Sigmoid colon (tissue), 7 donors: ENCODE measurements around the gene CDK18. TPM values are rescaled to one million over a fixed set of nuclear protein-coding genes. Genes with fewer than 3 reads are reported as not detected.

ENCODE experiments used
- DNase-seq: peaks from one replicate; pipeline ENCODE4 v3.0.0-alpha.2; 2019
- H3K27ac ChIP-seq, 4 donors: fragments of 200-600 bp; sonication (generic); one replicate each; pipeline ENCODE4 v1.5.1; 2016 to 2019; ENCODE audit warnings: mild to moderate bottlenecking in 1 of 4
- H3K27me3 ChIP-seq, 3 donors: fragments of 200-600 bp; sonication (generic); one replicate each; pipeline ENCODE4 v1.5.1; 2019; ENCODE audit warnings: mild to moderate bottlenecking in 1 of 3
- H3K36me3 ChIP-seq, 4 donors: fragments of 200-600 bp; sonication (generic); one replicate each; pipeline ENCODE4 v1.5.1; 2016 to 2019
- H3K4me1 ChIP-seq, 4 donors: fragments of 200-600 bp; sonication (generic); one replicate each; pipeline ENCODE4 v1.5.1; 2017 to 2019
- H3K4me3 ChIP-seq, 4 donors: fragments of 200-600 bp; sonication (generic); one replicate each; pipeline ENCODE4 v1.5.1; 2017 to 2019; ENCODE audit warnings: mild to moderate bottlenecking in 2 of 4, moderate library complexity in 1 of 4
- H3K9me3 ChIP-seq, 4 donors: fragments of 200-600 bp in 3 of 4; sonication (generic) in 3 of 4; one replicate each; pipeline versions ENCODE4 v1.5.1 to v1.6.1; 2013 to 2019
- CTCF ChIP-seq, 4 experiments: fragments of 450-650 bp in 3 of 4; fragments of 200-600 bp in 1 of 4; IDR thresholded peaks; one replicate each; pipeline ENCODE4 v1.5.1; 2016 to 2019; ENCODE audit warnings: antibody characterized with exemption in 4 of 4, mild to moderate bottlenecking in 3 of 4, moderate library complexity in 2 of 4
- EP300 ChIP-seq, 4 donors: sonication (generic); formaldehyde crosslinking; IDR thresholded peaks; one replicate each; pipeline ENCODE4 v1.6.1; 2017; ENCODE audit warnings: antibody characterized with exemption in 4 of 4
- POLR2A ChIP-seq, 2 donors: fragments of 450-650 bp; IDR thresholded peaks; one replicate each; pipeline ENCODE4 v1.6.1; 2016; ENCODE audit warnings: antibody characterized with exemption in 2 of 2, mild to moderate bottlenecking in 2 of 2, moderate library complexity in 2 of 2
- POLR2AphosphoS5 ChIP-seq, 4 donors: sonication (generic); formaldehyde crosslinking; IDR thresholded peaks; one replicate each; pipeline ENCODE4 v1.6.1; 2017; ENCODE audit warnings: antibody characterized with exemption in 4 of 4
- WGBS, 2 donors: extraction: QIAGEN DNeasy Blood & Tissue Kit; methylation state at CpG; one replicate each; pipeline ENCODE4 v1.1.7; 2013; 5-methylcytosine and 5-hydroxymethylcytosine counted together
- intact Hi-C: fragments of 100-400 bp; cut with DNase I; formaldehyde crosslinking; loops from one replicate; pipeline ENCODE4 v1.15.1; 2023
- polyA plus RNA-seq, 3 donors: library from polyadenylated mRNA; stranded (reverse); fragments of 200-250 nt; gene quantifications; one replicate each; pipeline ENCODE4 v1.2.3, GENCODE V29; 2013
- total RNA-seq, 4 donors: library from RNA; depleted of rRNA; stranded (reverse); fragments of >200 nt; gene quantifications; one replicate each; pipeline ENCODE4 v1.1.0, GENCODE V29; 2016
- donor health status: healthy with polysubstance abuse.
- donor health status: Bipolar disorder and iron deficiency.
- donor health status: healthy.

The CDK18 gene
- total and polyA plus RNA-seq, 7 donors: 6.7 to 26.8 (median 13.0) TPM

GRCh38 chr1:205491794-205492193 is 12.7 kb upstream of the CDK18 start:
- peaks cover 0 to 35% (median 28%) of the 10 kb centered on the region in 4 donors for H3K4me1 ChIP-seq
- H3K9me3 ChIP-seq: no peaks in the 10 kb centered on the region
- no peak for DNase-seq
- intact Hi-C loops: no loop called here
- no peaks in the 10 kb centered on the region for H3K36me3 ChIP-seq
- H3K27me3 ChIP-seq: no peaks in the 10 kb centered on the region
- no peak for TF ChIP-seq POLR2A (IDR thresholded peaks at IDR 0.05)
- no peak for TF ChIP-seq POLR2AphosphoS5 (IDR thresholded peaks at IDR 0.05)
- TF ChIP-seq EP300 (IDR thresholded peaks at IDR 0.05): no peak
- no peak for TF ChIP-seq CTCF (IDR thresholded peaks at IDR 0.05)
- H3K27ac ChIP-seq: no peak overlapping the region
- WGBS, 2 donors: 64% methylated on average over 4 of the region's 4 CpGs
- no peak overlapping the region for H3K4me3 ChIP-seq

- DNase-seq: no peak
- intact Hi-C loops: no loop called here
- Histone ChIP-seq H3K27me3 (no peaks in the 10 kb centered on the region), H3K27ac (no peak overlapping the region), H3K36me3 (no peaks in the 10 kb centered on the region), H3K4me3 (no peak overlapping the region), H3K9me3 (no peaks in the 10 kb centered on the region), H3K4me1 (peaks cover 0 to 35% (median 28%) of the 10 kb centered on the region in 4 donors)
- no peak for TF ChIP-seq CTCF (IDR thresholded peaks at IDR 0.05)
- TF ChIP-seq EP300 (IDR thresholded peaks at IDR 0.05): no peak
- no peak for TF ChIP-seq POLR2AphosphoS5 (IDR thresholded peaks at IDR 0.05)
- no peak for TF ChIP-seq POLR2A (IDR thresholded peaks at IDR 0.05)
- 39 to 63% methylated on average over 2 of the region's 2 CpGs for WGBS, 2 donors
These were observed 12.2 kb upstream of the CDK18 start for GRCh38 chr1:205492201-205492667.

GRCh38 chr1:205492774-205493173 is 11.7 kb upstream of the CDK18 start:
- peak overlapping the region in 1 of 4 donors; percentile 30 for H3K27ac ChIP-seq

GRCh38 chr1:205493241-205494085 is 11.0 kb upstream of the CDK18 start:
- H3K27ac ChIP-seq: peak overlapping the region in 2 of 4 donors; percentile 6 to 30
- WGBS, 2 donors: 53 to 60% methylated on average over 11 of the region's 11 CpGs
- intact Hi-C loops: no loop called here
- peaks cover 0 to 35% (median 28%) of the 10 kb centered on the region in 4 donors for H3K4me1 ChIP-seq
- H3K36me3 ChIP-seq: no peaks in the 10 kb centered on the region
- no peaks in the 10 kb centered on the region for H3K27me3 ChIP-seq
- DNase-seq: no peak
- TF ChIP-seq EP300 (IDR thresholded peaks at IDR 0.05) (no peak), POLR2AphosphoS5 (IDR thresholded peaks at IDR 0.05) (no peak), CTCF (IDR thresholded peaks at IDR 0.05) (no peak), POLR2A (IDR thresholded peaks at IDR 0.05) (no peak)
- H3K9me3 ChIP-seq: no peaks in the 10 kb centered on the region
- H3K4me3 ChIP-seq: no peak overlapping the region

More at GRCh38 chr1:205492774-205493173, 11.7 kb upstream of the CDK18 start:
- Histone ChIP-seq H3K4me1 (peaks cover 0 to 35% (median 28%) of the 10 kb centered on the region in 4 donors), H3K27me3 (no peaks in the 10 kb centered on the region), H3K4me3 (no peak overlapping the region), H3K36me3 (no peaks in the 10 kb centered on the region), H3K9me3 (no peaks in the 10 kb centered on the region)
- intact Hi-C loops: no loop called here
- no peak for DNase-seq
- WGBS, 2 donors: 35 to 42% methylated on average over 7 of the region's 7 CpGs
- TF ChIP-seq EP300 (IDR thresholded peaks at IDR 0.05) (no peak), POLR2AphosphoS5 (IDR thresholded peaks at IDR 0.05) (no peak), CTCF (IDR thresholded peaks at IDR 0.05) (no peak), POLR2A (IDR thresholded peaks at IDR 0.05) (no peak)
